HG03095 (cell line): ENCODE data around the gene JUN.

Source experiments
- ATAC-seq: cut with Tn5 transposase; IDR thresholded peaks from one replicate; pipeline ENCODE4 v1.9.1; 2021; ENCODE audit warnings: moderate library complexity; ENCODE audit not compliant: unreplicated experiment

JUN gene

DNA sequence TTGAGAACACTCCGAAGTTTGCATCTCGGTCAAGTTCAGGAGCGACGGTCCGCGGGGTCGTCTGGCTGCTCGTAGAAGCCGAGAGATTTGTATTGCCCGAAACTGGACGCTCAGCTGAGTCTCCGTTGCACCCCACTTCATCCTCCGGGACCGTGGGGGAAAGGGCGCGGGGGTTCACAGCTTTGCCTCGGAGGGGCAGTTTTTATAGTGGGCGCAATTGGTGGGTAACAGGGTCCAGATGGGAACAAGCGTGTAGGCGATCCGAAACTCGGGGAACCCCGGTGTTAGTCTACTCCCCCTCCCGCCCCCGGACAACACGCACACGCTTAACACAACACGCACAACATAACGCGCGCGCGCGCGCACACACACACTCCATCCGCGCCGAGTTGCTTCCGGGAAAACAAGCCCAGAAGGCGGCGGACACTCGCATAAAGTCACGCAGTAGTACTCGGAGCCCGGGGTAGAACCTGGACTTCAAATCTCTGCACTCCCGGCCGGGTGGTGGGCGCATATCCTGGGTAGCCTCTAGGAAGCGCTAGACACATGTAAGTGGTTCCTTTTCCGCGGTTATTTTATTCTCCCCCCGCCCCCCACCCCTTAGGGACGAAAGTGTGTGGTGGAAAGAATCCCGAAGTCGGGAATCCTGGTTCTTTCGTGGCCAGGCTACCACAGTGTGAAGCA is 1.1 kb upstream of the JUN start:
- ATAC-seq = no peak

DNA sequence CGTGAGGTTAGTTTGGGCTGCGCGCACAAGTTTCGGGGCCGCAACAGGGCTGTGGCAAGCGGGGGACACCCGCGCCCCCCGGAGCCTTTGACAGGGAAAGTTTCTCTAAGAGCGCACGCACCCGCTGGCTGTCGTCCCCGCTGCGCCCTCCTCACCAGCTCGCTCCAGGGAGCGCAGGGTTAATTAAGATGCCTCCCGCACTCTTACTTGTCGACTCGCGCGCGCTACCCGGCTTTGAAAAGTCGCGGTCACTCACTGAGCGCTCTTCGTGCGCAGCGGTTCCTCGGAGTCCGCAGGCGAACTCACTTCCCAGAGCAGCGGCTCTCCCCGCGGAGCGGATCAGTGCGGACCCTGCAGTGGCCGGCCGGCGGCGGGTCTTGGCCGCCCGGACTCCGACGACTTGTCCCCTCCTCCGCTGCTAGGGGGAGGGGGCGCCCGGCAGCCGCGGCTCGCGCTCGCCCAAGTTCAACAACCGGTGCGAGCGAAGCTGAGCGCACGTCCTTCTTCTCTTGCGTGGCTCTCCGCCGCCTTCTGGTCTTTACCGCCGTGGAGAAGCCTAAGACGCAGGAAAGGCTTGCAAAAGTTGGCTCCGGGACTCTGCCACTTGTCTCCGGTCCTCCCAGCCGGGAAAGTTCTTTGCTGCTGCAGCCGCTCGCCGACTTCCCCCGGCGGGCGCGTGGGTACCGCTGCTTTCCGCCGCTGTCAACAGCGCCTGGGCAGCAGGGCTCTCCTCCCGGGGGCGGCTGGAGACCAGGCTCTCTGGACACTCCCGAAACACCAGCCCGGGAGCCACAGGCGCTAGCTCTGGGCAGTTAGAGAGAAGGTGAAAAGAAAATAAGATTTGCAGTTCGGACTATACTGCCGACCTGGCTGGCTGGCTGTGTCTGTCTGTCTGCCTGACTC is 506 bp downstream of the JUN start:
- ATAC-seq = peak; percentile 19

DNA sequence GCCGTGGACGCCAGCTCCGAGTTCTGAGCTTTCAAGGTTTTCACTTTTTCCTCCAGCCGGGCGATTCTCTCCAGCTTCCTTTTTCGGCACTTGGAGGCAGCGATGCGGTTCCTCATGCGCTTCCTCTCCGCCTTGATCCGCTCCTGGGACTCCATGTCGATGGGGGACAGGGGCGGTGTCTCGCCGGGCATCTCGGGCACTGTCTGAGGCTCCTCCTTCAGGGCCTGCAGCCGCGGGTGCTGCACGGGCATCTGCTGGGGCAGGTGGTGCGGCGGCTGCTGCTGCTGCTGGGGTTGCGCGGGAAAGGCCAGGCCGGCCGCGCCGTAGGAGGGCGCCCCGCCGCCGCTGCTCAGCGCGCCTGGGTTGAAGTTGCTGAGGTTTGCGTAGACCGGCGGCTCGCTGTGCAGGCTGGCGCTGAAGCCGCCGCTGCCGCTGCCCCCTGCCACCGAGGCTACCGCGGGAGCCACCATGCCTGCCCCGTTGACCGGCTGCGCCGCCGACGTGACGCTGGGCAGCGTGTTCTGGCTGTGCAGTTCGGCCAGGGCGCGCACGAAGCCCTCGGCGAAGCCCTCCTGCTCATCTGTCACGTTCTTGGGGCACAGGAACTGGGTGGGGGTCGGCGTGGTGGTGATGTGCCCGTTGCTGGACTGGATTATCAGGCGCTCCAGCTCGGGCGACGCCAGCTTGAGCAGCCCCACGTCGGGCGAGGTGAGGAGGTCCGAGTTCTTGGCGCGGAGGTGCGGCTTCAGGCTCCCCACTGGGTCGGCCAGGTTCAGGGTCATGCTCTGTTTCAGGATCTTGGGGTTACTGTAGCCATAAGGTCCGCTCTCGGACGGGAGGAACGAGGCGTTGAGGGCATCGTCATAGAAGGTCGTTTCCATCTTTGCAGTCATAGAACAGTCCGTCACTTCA is 1.4 kb downstream of the JUN start:
- ATAC-seq = peak; percentile 19

- no peak for ATAC-seq
Measured at GRCh38 chr1:58781541-58782177, 2.2 kb downstream of the JUN start.

- ATAC-seq = no peak
Measured at GRCh38 chr1:58780836-58781452, 2.9 kb downstream of the JUN start.

DNA sequence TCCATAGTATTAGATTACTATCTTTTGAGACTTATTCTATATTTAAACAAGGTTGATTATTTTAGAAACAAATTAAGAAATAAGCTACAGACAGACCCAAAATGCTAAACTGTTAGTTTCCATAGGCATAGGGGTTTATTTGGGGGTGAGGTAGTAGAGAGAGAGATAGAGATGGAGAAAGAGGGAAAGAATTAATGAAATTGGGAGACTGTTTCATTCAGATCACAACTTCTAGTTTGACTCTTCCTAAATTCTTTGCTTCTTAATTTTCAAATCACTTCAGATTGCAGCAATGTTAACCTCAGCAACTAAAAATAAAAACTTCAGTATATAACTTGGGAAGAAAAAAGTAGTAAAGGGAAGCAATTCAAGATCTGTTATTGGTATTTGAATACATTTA is 3.4 kb downstream of the JUN start:
- no peak for ATAC-seq

- ATAC-seq = no peak
Measured at GRCh38 chr1:58779801-58780382, 4.0 kb downstream of the JUN start.

GRCh38 chr1:58779059-58779754 is 4.6 kb downstream of the JUN start:
- ATAC-seq = no peak

DNA sequence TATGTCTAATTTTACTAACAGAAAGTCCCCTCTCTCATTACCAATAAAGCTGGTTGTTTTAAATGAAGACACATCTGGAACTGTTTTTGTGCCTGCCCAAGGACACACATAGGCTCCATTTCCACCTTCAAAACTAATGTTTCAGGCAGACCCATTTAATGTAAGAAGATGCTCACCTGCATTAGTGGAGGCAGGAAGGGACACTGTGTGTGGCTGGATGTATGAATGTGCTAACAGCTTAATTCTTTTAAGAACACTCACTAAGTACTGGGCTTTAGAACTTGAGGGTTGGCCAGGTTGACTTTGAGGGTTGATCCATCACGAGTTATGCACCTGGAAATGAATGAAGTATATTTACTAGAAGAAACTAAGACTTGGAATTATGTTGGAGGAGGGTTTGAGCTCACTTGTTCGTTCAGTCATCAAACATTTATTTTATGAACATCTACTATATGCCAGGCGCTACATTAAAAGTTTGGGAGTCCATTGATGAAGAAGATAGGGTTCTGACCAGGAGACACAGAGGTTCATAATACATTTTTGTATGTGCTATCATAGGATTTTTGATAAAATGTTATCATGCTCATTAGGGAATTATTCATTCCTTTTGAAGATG is 5.4 kb downstream of the JUN start:
- ATAC-seq = no peak

GRCh38 chr1:58774027-58774426 is 9.8 kb downstream of the JUN start:
- no peak for ATAC-seq

DNA sequence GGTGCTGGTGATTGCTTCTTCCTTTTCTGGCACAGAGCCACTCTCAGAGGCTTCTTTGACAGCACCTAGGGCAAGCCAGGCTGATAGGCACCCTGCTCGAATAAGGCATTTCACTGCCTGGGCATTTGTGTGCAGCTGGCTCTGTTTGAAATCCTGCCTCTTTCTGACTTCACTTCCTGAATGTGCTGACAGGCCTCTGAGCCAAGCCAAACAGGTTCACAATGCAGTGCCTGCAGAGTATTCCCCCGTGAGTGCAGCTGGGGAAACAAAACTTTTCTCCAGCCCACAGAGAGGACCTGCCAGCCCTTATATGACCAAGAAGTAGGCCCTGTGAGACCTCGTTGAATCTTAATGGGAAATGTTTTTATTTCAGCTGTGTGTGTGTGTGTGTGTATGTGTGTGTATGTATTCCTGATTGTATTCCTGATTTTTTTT is 10.4 kb downstream of the JUN start:
- peak; percentile 70 for ATAC-seq

DNA sequence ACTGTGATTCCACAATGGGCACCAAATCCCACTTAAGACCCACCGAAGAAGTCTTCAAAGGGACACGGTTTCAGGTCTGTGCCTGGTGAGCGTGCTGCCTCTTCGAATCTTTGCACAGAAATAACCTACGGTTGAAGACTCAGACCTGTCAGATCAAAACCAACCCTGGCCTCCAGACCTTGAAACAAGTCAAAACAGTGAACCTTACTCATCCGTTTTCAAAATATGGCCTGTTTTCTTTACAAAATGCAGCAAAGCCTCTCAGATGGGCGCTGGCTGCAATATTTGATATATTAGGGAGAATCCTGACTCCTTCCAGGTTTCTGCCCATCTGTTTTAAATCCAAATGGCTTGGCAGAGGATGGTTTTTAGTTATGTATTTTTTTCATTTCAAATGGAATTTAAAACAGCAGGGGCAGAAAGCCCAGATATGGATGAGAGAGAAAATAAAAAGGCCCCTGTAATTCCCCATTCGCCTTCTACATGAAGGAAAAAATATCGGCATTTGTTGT is 14.0 kb downstream of the JUN start:
- no peak for ATAC-seq

DNA sequence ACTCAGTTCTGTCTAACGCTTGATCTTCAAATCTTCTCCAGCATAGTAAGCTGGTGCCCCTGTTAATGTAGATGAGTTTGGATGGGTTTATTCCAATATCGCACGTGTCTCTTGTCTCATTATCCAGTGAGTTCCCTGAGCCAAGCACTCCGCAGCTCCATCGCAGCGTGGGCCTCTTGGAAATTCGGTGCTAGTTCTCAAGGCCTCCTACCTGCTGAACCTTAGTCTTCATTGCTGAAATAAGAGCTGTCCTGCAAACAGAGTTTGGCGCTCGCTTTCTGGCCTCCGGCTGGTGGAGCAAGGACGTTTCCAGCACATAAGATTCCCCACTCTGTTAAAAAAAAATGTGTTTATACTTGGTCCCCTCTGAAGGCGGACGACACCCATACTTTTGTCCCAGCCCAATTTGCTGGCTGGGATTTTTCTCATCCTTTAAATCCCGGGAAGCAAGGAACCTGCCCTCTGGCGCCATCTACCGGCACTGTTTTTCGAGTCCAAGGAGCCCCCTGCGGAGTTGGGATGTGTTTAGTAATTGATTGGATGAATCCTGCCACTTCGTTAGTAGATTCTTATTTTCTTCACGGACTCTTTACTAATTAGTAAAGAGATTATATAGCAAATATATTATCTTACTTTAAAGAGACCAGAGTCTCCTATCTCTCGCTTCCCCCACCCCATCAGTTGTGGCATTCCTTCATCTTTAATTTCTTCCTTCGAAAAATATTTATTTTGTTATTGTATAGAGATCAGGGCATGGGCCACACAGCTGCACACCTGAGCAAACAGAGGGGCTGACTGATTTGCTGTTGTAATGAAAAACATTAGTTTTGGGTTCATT is 14.7 kb downstream of the JUN start:
- ATAC-seq = no peak

DNA sequence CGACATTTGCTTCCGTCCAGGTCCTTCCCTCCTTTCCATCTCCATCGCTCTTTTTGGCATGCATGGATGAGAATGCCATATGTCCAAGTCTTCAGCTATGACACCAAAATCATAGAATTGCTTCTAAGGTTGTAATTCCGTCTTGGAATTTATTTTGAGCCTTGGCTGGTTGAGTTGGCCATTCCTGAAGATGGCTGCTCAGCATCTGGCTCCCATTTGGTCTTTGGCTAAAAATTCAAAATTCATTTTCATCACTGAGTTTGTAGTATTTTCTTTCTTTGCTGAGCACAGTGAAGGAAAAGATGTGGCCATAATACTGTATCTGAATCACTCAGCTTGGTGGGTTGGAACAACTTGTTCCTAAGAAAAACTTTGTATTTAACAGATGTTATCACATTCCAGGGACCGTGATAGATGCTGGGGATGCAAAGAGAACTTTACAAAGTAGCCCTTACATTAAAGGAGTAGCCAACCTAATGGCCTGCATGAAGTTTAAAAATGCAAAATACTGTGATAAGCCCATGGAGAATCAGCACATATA is 15.6 kb downstream of the JUN start:
- ATAC-seq = no peak

- no peak for ATAC-seq
Measured at GRCh38 chr1:58767143-58767542, 16.7 kb downstream of the JUN start.

DNA sequence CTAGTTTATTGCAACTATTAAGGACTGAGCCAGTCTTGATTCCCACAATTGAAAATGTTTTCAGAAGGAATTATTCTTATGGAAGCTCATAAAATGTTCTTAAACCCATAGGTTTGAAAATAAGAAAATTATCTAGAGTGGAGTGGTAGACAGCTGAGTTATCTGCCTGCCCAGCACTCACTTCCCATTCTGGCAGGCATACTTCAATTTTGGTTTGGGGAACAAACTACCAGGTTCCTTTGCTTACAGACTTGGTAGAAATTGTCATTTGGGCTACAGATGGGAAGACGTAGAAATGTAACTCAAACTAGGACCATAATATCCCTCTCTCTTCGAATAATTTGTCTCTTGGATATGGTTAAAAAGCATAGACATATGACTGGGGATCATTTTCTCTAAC is 18.4 kb downstream of the JUN start:
- ATAC-seq = no peak

- no peak for ATAC-seq
Measured at GRCh38 chr1:58765006-58765405, 18.8 kb downstream of the JUN start.
